ENCODE results near the gene RPS15. TPM values are rescaled to one million over a fixed set of nuclear protein-coding genes. Genes with fewer than 3 reads are reported as not detected.

Gene RPS15
- total and polyA plus RNA-seq, 4 donors: 243 to 822 (median 754) TPM

Other genes with a start within 250 kb of the RPS15 start
- gene STK11, start 232.6 kb upstream of the RPS15 start, total RNA-seq: 10 to 100 TPM; 35.4 to 60.0 TPM
- 10 to 100 TPM; 57.5 to 66.6 TPM for gene STK11, start 232.6 kb upstream of the RPS15 start, polyA plus RNA-seq (ENCODE audit: insufficient read length in 2 of 2)
- 1 to 10 TPM; 2.7 to 4.6 TPM for gene CBARP, start 200.4 kb upstream of the RPS15 start, total RNA-seq
- 10 to 100 TPM; 35.4 to 38.6 TPM for gene CBARP, start 200.4 kb upstream of the RPS15 start, polyA plus RNA-seq (ENCODE audit: insufficient read length in 2 of 2)
- 10 to 100 TPM; 17.4 to 90.8 TPM for gene ATP5F1D, start 196.6 kb upstream of the RPS15 start, total RNA-seq
- gene ATP5F1D, start 196.6 kb upstream of the RPS15 start, polyA plus RNA-seq (ENCODE audit: insufficient read length in 2 of 2): 100 to 1,000 TPM; 198 to 219 TPM
- 10 to 100 TPM; 13.3 to 13.9 TPM for gene MIDN, start 189.8 kb upstream of the RPS15 start, total RNA-seq
- gene MIDN, start 189.8 kb upstream of the RPS15 start, polyA plus RNA-seq (ENCODE audit: insufficient read length in 2 of 2): 10 to 100 TPM; 95.3 to 97.1 TPM
- 100 to 1,000 TPM; 323 to 565 TPM for gene CIRBP, start 169.1 kb upstream of the RPS15 start, total RNA-seq
- 100 to 1,000 TPM; 684 to 821 TPM for gene CIRBP, start 169.1 kb upstream of the RPS15 start, polyA plus RNA-seq (ENCODE audit: insufficient read length in 2 of 2)
- 10 to 100 TPM in 1 of 2 donors, 1 to 10 TPM in 1; 3.7 to 21.3 TPM for gene FAM174C, start 162.9 kb upstream of the RPS15 start, total RNA-seq
- 10 to 100 TPM; 29.2 to 32.9 TPM for gene FAM174C, start 162.9 kb upstream of the RPS15 start, polyA plus RNA-seq (ENCODE audit: insufficient read length in 2 of 2)
- 1 to 10 TPM; 2.1 to 4.5 TPM for gene EFNA2, start 152.5 kb upstream of the RPS15 start, total RNA-seq
- gene EFNA2, start 152.5 kb upstream of the RPS15 start, polyA plus RNA-seq (ENCODE audit: insufficient read length in 2 of 2): 10 to 100 TPM; 17.0 to 18.7 TPM
- 10 to 100 TPM; 43.0 to 98.8 TPM for gene NDUFS7, start 54.5 kb upstream of the RPS15 start, total RNA-seq
- gene NDUFS7, start 54.5 kb upstream of the RPS15 start, polyA plus RNA-seq (ENCODE audit: insufficient read length in 2 of 2): 100 to 1,000 TPM; 149 to 164 TPM
- 10 to 100 TPM; 15.5 to 30.1 TPM for gene GAMT, start 36.9 kb upstream of the RPS15 start, total RNA-seq
- 10 to 100 TPM; 77.0 to 81.2 TPM for gene GAMT, start 36.9 kb upstream of the RPS15 start, polyA plus RNA-seq (ENCODE audit: insufficient read length in 2 of 2)
- gene DAZAP1, start 30.8 kb upstream of the RPS15 start, total RNA-seq: 10 to 100 TPM; 22.1 to 47.6 TPM
- 10 to 100 TPM; 64.5 to 84.4 TPM for gene DAZAP1, start 30.8 kb upstream of the RPS15 start, polyA plus RNA-seq (ENCODE audit: insufficient read length in 2 of 2)
- 10 to 100 TPM; 46.3 to 82.4 TPM for gene APC2, start 11.7 kb downstream of the RPS15 start, total RNA-seq
- gene APC2, start 11.7 kb downstream of the RPS15 start, polyA plus RNA-seq (ENCODE audit: insufficient read length in 2 of 2): 100 to 1,000 TPM; 168 to 190 TPM
- 10 to 100 TPM; 15.6 to 36.1 TPM for gene C19orf25, start 40.8 kb downstream of the RPS15 start, total RNA-seq
- 10 to 100 TPM; 45.2 to 45.6 TPM for gene C19orf25, start 40.8 kb downstream of the RPS15 start, polyA plus RNA-seq (ENCODE audit: insufficient read length in 2 of 2)
- 1 to 10 TPM; 2.2 to 5.9 TPM for gene PCSK4, start 52.0 kb downstream of the RPS15 start, total RNA-seq
- 10 to 100 TPM; 12.6 to 14.4 TPM for gene PCSK4, start 52.0 kb downstream of the RPS15 start, polyA plus RNA-seq (ENCODE audit: insufficient read length in 2 of 2)
- 1 to 10 TPM; 3.3 to 4.5 TPM for gene REEP6, start 52.8 kb downstream of the RPS15 start, total RNA-seq
- 10 to 100 TPM; 13.1 to 13.3 TPM for gene REEP6, start 52.8 kb downstream of the RPS15 start, polyA plus RNA-seq (ENCODE audit: insufficient read length in 2 of 2)
- under 1 TPM; 0.40 to 0.99 TPM for gene ADAMTSL5, start 74.6 kb downstream of the RPS15 start, total RNA-seq
- 1 to 10 TPM in 1 of 2 donors, under 1 TPM in 1; 0.82 to 1.6 TPM for gene ADAMTSL5, start 74.6 kb downstream of the RPS15 start, polyA plus RNA-seq (ENCODE audit: insufficient read length in 2 of 2)
- gene PLK5, start 85.7 kb downstream of the RPS15 start, total RNA-seq: under 1 TPM; 0.59 to 0.66 TPM
- gene PLK5, start 85.7 kb downstream of the RPS15 start, polyA plus RNA-seq (ENCODE audit: insufficient read length in 2 of 2): 1 to 10 TPM; 4.2 to 5.9 TPM
- 10 to 100 TPM; 17.0 to 43.6 TPM for gene MEX3D, start 129.9 kb downstream of the RPS15 start, total RNA-seq
- 10 to 100 TPM; 33.6 to 35.4 TPM for gene MEX3D, start 129.9 kb downstream of the RPS15 start, polyA plus RNA-seq (ENCODE audit: insufficient read length in 2 of 2)
- 10 to 100 TPM; 36.6 to 73.1 TPM for gene MBD3, start 154.5 kb downstream of the RPS15 start, total RNA-seq
- 100 to 1,000 TPM; 105 to 113 TPM for gene MBD3, start 154.5 kb downstream of the RPS15 start, polyA plus RNA-seq (ENCODE audit: insufficient read length in 2 of 2)
- 100 to 1,000 TPM in 1 of 2 donors, 10 to 100 TPM in 1; 60.4 to 203 TPM for gene UQCR11, start 167.1 kb downstream of the RPS15 start, total RNA-seq
- gene UQCR11, start 167.1 kb downstream of the RPS15 start, polyA plus RNA-seq (ENCODE audit: insufficient read length in 2 of 2): 100 to 1,000 TPM; 179 to 188 TPM
- 10 to 100 TPM; 18.8 to 65.8 TPM for gene TCF3, start 214.2 kb downstream of the RPS15 start, total RNA-seq
- gene TCF3, start 214.2 kb downstream of the RPS15 start, polyA plus RNA-seq (ENCODE audit: insufficient read length in 2 of 2): 10 to 100 TPM; 89.2 to 94.7 TPM